H1 (cell line): ENCODE measurements around the gene TTC24. TPM values are rescaled to one million over a fixed set of nuclear protein-coding genes. Genes with fewer than 3 reads are reported as not detected.

Experiments
- CTCF ChIA-PET: fragments of 300-600 bp; sonication (Branson Sonifier 250); formaldehyde crosslinking; loops from one replicate; lab custom pipeline; 2021; ENCODE audit not compliant: partially characterized antibody; lab: Charles Lee
- POLR2A ChIA-PET: fragments of 300-600 bp; sonication (Branson Sonifier 250); formaldehyde crosslinking; loops from one replicate; lab custom pipeline; 2021; ENCODE audit warnings: inconsistent platforms; ENCODE audit not compliant: partially characterized antibody; lab: Charles Lee
- DNase-seq, 2 experiments: peaks; one replicate each; pipeline versions ENCODE4 v3.0.0 to v3.0.0-alpha.2; 2010 to 2022; ENCODE audit warnings: low spot score in 2 of 2, low read depth in 1 of 2, mixed read lengths in 1 of 2
- FAIRE-seq: peaks from 2 replicates; lab custom pipeline; 2011; peaks lifted over from hg19 to GRCh38; lab: Jason Lieb, UNC
- H2AFZ ChIP-seq: 2 replicates; pipeline ENCODE4 v1.8.1; 2012; ENCODE audit warnings: low read length, inconsistent platforms
- H2AK5ac ChIP-seq: 2 replicates; pipeline ENCODE4 v1.6.1; 2013; ENCODE audit warnings: low read depth, low read length
- H2BK120ac ChIP-seq: replicated peaks from 2 replicates; pipeline ENCODE3; 2013; ENCODE audit warnings: low read depth, low read length, inconsistent platforms
- H2BK12ac ChIP-seq: 2 replicates; pipeline ENCODE4 v1.6.1; 2013; ENCODE audit warnings: low read depth, low read length
- H2BK15ac ChIP-seq: 2 replicates; pipeline ENCODE4 v1.6.1; 2013; ENCODE audit warnings: low read length
- H2BK20ac ChIP-seq: 2 replicates; pipeline ENCODE4 v1.6.1; 2013; ENCODE audit warnings: low read length
- H2BK5ac ChIP-seq: 2 replicates; pipeline ENCODE4 v1.6.1; 2013; ENCODE audit warnings: low read depth, low read length
- H3K14ac ChIP-seq: 2 replicates; pipeline ENCODE4 v1.6.1; 2013; ENCODE audit warnings: inconsistent platforms; ENCODE audit not compliant: insufficient read length
- H3K18ac ChIP-seq: 2 replicates; pipeline ENCODE4 v1.6.1; 2013; ENCODE audit warnings: low read length; ENCODE audit errors: extremely low read depth
- H3K23ac ChIP-seq: 2 replicates; pipeline ENCODE4 v1.6.1; 2013; ENCODE audit warnings: inconsistent platforms; ENCODE audit not compliant: insufficient read length
- H3K23me2 ChIP-seq: 2 replicates; pipeline ENCODE4 v1.6.1; 2013; ENCODE audit warnings: low read depth, low read length
- H3K27ac ChIP-seq: 2 replicates; pipeline ENCODE4 v1.6.1; 2011; ENCODE audit warnings: low read depth, low read length, inconsistent platforms
- H3K27me3 ChIP-seq, 4 experiments: replicated peaks in 1 of 4; 1 replicate in 1 of 4; 2 replicates in 3 of 4; pipeline versions ENCODE4 v1.6.1 to v1.8.1; 2011 to 2013; ENCODE audit warnings: low read length in 3 of 4, mild to moderate bottlenecking in 3 of 4, inconsistent platforms in 2 of 4, mixed read lengths in 2 of 4, moderate library complexity in 1 of 4; ENCODE audit not compliant: control insufficient read depth in 3 of 4, insufficient read depth in 3 of 4; ENCODE audit errors: extremely low read depth in 1 of 4
- H3K36me3 ChIP-seq, 4 experiments: 2 replicates each; pipeline versions ENCODE4 v1.6.1 to v1.8.1; 2011 to 2013; ENCODE audit warnings: mild to moderate bottlenecking in 4 of 4, low read length in 3 of 4, moderate library complexity in 2 of 4, control low read depth in 1 of 4, inconsistent platforms in 1 of 4; ENCODE audit not compliant: insufficient read depth in 4 of 4, control insufficient read depth in 2 of 4
- H3K4ac ChIP-seq: replicated peaks from 2 replicates; pipeline ENCODE3; 2013; ENCODE audit warnings: low read length, low read depth, mixed read lengths, inconsistent platforms; ENCODE audit not compliant: insufficient read length
- H3K4me1 ChIP-seq, 4 experiments: replicated peaks in 1 of 4; 1 replicate in 1 of 4; 2 replicates in 3 of 4; pipeline versions ENCODE4 v1.6.1 to v1.8.1; 2011 to 2013; ENCODE audit warnings: low read length in 3 of 4, inconsistent platforms in 2 of 4, mixed read lengths in 1 of 4; ENCODE audit not compliant: insufficient read depth in 4 of 4, control insufficient read depth in 3 of 4
- H3K4me2 ChIP-seq, 2 experiments: 2 replicates each; pipeline versions ENCODE4 v1.6.1 to v1.8.1; 2011 to 2013; ENCODE audit warnings: low read depth in 2 of 2, low read length in 2 of 2, control low read depth in 1 of 2, inconsistent platforms in 1 of 2, mild to moderate bottlenecking in 1 of 2; ENCODE audit not compliant: insufficient read depth in 1 of 2
- H3K4me3 ChIP-seq, 4 experiments: fragments of 200-600, 300-600 bp in 1 of 4; sonication (generic), shearing (Covaris generic), sonication (Bioruptor Twin) in 1 of 4; 2 replicates each; pipeline versions ENCODE4 v1.5.1 to v1.8.1; 2011 to 2016; ENCODE audit warnings: low read length in 4 of 4, low read depth in 3 of 4, control low read depth in 2 of 4, inconsistent platforms in 2 of 4, mild to moderate bottlenecking in 2 of 4, mixed read lengths in 1 of 4, moderate library complexity in 1 of 4; ENCODE audit not compliant: insufficient read depth in 2 of 4; ENCODE audit errors: extremely low read depth in 1 of 4
- H3K56ac ChIP-seq: replicated peaks from 2 replicates; pipeline ENCODE3; 2013; ENCODE audit warnings: low read depth, mild to moderate bottlenecking, mixed read lengths, low read length, inconsistent platforms; ENCODE audit not compliant: insufficient read length
- H3K79me1 ChIP-seq: 2 replicates; pipeline ENCODE4 v1.6.1; 2013; ENCODE audit warnings: low read depth, low read length, control low read depth
- H3K79me2 ChIP-seq, 2 experiments: 2 replicates each; pipeline versions ENCODE4 v1.6.1 to v1.8.1; 2012 to 2013; ENCODE audit warnings: low read length in 2 of 2, mild to moderate bottlenecking in 2 of 2, inconsistent platforms in 1 of 2; ENCODE audit not compliant: insufficient read depth in 2 of 2, control insufficient read depth in 1 of 2
- H3K9ac ChIP-seq, 4 experiments: replicated peaks in 1 of 4; 1 replicate in 1 of 4; 2 replicates in 3 of 4; pipeline versions ENCODE4 v1.6.1 to v1.8.1; 2011 to 2013; ENCODE audit warnings: low read depth in 3 of 4, low read length in 3 of 4, control low read depth in 2 of 4, mild to moderate bottlenecking in 2 of 4, moderate library complexity in 2 of 4, inconsistent platforms in 1 of 4; ENCODE audit errors: extremely low read depth in 1 of 4
- H3K9me3 ChIP-seq, 2 experiments: 2 replicates each; pipeline versions ENCODE4 v1.6.1 to v1.8.1; 2012 to 2013; ENCODE audit warnings: mild to moderate bottlenecking in 2 of 2, moderate library complexity in 2 of 2, control low read depth in 1 of 2, inconsistent platforms in 1 of 2, low read depth in 1 of 2, low read length in 1 of 2, mixed read lengths in 1 of 2; ENCODE audit not compliant: insufficient read depth in 2 of 2
- H4K20me1 ChIP-seq, 2 experiments: replicated peaks in 1 of 2; 2 replicates each; pipeline versions ENCODE3 to v1.8.1; 2011 to 2013; ENCODE audit warnings: inconsistent platforms in 2 of 2, low read length in 2 of 2, mild to moderate bottlenecking in 1 of 2; ENCODE audit not compliant: insufficient read depth in 2 of 2, control insufficient read depth in 1 of 2
- H4K5ac ChIP-seq: 2 replicates; pipeline ENCODE4 v1.6.1; 2013; ENCODE audit warnings: low read length, low read depth, mixed read lengths, inconsistent platforms; ENCODE audit not compliant: insufficient read length
- H4K8ac ChIP-seq: 2 replicates; pipeline ENCODE4 v1.8.0; 2013; ENCODE audit warnings: mild to moderate bottlenecking, moderate library complexity, low read length, inconsistent platforms; ENCODE audit not compliant: insufficient read depth; ENCODE audit errors: extremely low read depth
- H4K91ac ChIP-seq: replicated peaks from 2 replicates; pipeline ENCODE3; 2013; ENCODE audit warnings: low read length, mixed read lengths, inconsistent platforms; ENCODE audit not compliant: insufficient read length
- CBX8 ChIP-seq: fragments of 300-800, 300-1000 bp; sonication (generic); IDR thresholded peaks from 2 replicates; pipeline ENCODE4 v1.7.1; 2016; ENCODE audit warnings: low read depth, low read length, borderline replicate concordance
- EZH2 ChIP-seq: fragments of 200-600 bp; sonication (generic); IDR thresholded peaks from 2 replicates; pipeline ENCODE4 v1.7.1; 2012; ENCODE audit warnings: low read depth, mild to moderate bottlenecking, moderate library complexity, low read length, inconsistent platforms; ENCODE audit not compliant: severe bottlenecking
- FOSL1 ChIP-seq: IDR thresholded peaks from 2 replicates; pipeline ENCODE4 v1.6.1; 2011; ENCODE audit warnings: mild to moderate bottlenecking, low read depth, low read length, moderate library complexity; ENCODE audit not compliant: insufficient read depth
- HDAC2 ChIP-seq, 2 experiments: fragments of 300-600 bp in 1 of 2; sonication (generic) in 1 of 2; IDR thresholded peaks; 2 replicates each; pipeline ENCODE4 v1.6.1; 2011 to 2012; ENCODE audit warnings: low read depth in 2 of 2, low read length in 2 of 2, mild to moderate bottlenecking in 2 of 2, moderate library complexity in 2 of 2, borderline replicate concordance in 1 of 2, inconsistent platforms in 1 of 2
- JUND ChIP-seq: IDR thresholded peaks from 2 replicates; pipeline ENCODE4 v1.6.1; 2011; ENCODE audit warnings: mild to moderate bottlenecking, improper control_type of control experiment, low read length
- NANOG ChIP-seq: IDR thresholded peaks from 2 replicates; pipeline ENCODE4 v1.6.1; 2011; ENCODE audit warnings: low read length, low read depth, mild to moderate bottlenecking, inconsistent platforms; ENCODE audit not compliant: insufficient read depth, poor library complexity, severe bottlenecking
- POLR2AphosphoS5 ChIP-seq: IDR thresholded peaks from 2 replicates; pipeline ENCODE4 v1.6.1; 2011; ENCODE audit warnings: low read depth, low read length
- RBBP5 ChIP-seq: IDR thresholded peaks from 2 replicates; pipeline ENCODE4 v1.7.1; 2012; ENCODE audit warnings: low read depth, mild to moderate bottlenecking, inconsistent platforms, low read length, moderate library complexity, borderline replicate concordance
- RFX5 ChIP-seq: IDR thresholded peaks from 2 replicates; pipeline ENCODE4 v1.6.1; 2011; ENCODE audit warnings: low read depth, low read length, improper control_type of control experiment, borderline replicate concordance
- RXRA ChIP-seq: IDR thresholded peaks from 2 replicates; pipeline ENCODE4 v1.6.1; 2011; ENCODE audit warnings: low read depth, mild to moderate bottlenecking, low read length, moderate library complexity; ENCODE audit not compliant: insufficient read depth
- TBP ChIP-seq: IDR thresholded peaks from 2 replicates; pipeline ENCODE4 v1.6.1; 2011; ENCODE audit warnings: low read depth, low read length, improper control_type of control experiment
- TCF12 ChIP-seq: IDR thresholded peaks from 2 replicates; pipeline ENCODE4 v1.6.1; 2011; ENCODE audit warnings: low read depth, mild to moderate bottlenecking, low read length
- TEAD4 ChIP-seq: IDR thresholded peaks from 2 replicates; pipeline ENCODE4 v1.6.1; 2012; ENCODE audit warnings: low read depth, low read length, inconsistent platforms, mixed read lengths
- WGBS, 2 experiments: shearing (Covaris generic) in 1 of 2; methylation state at CpG; one replicate each; pipeline versions ENCODE4 v1.1.6 to v1.1.7; 2013 to 2015; ENCODE audit warnings: low lambda C conversion rate in 2 of 2, mixed read lengths in 2 of 2, inconsistent platforms in 1 of 2, low coverage in 1 of 2, missing lambda C conversion rate in 1 of 2; ENCODE audit not compliant: insufficient replicate concordance in 2 of 2, insufficient coverage in 1 of 2, insufficient read length in 1 of 2; ENCODE audit errors: extremely low coverage in 1 of 2, missing lambda C conversion rate in 1 of 2; 5-methylcytosine and 5-hydroxymethylcytosine counted together
- polyA plus RNA-seq, 7 experiments: library from polyadenylated mRNA; depleted of rRNA in 3 of 7; stranded (reverse) in 5 of 7; unstranded in 2 of 7; fragments of >200 nt in 5 of 7; fragments of 200-250 nt in 2 of 7; gene quantifications; 1 replicate in 5 of 7; 2 replicates in 1 of 7; 4 replicates in 1 of 7; pipeline versions ENCODE4 v1.2.1 to v1.2.3, GENCODE V29; 2011 to 2013; ENCODE audit warnings: missing spikeins in 2 of 7, mixed read lengths in 2 of 7
- total RNA-seq: library from RNA; stranded (reverse); fragmentation: NEBNext Ultra II Directional; extraction: Animal tissue kit (Norgen Biotek cat#: 25700); gene quantifications from 2 replicates; pipeline ENCODE4 v1.2.1, GENCODE V29; 2021

TTC24 gene
- total and polyA plus RNA-seq, 2 of the 8 experiments (the other 6 are each of a cell fraction or from before 2014, with no cell fraction given): 0.08 TPM; not detected in 1

DNA sequence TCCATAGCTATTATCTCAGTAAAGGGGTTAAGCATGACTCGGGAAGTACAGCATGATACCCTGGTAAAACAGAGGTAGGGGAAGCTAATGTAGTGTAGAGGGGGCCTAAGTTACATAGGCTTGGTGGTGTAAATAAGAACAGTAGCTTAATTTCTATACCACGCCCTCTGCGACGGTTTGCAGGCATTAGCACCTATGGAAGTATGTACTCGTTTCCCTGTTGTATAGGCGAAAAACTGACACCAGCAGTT lies 11.6 kb downstream of the TTC24 start:
- Histone ChIP-seq H3K14ac (no peak overlapping the region), H3K4me1 (peaks cover 0 to 10% (median 2%) of the 10 kb centered on the region in 4 experiments; a peak in 4 of 7 replicates), H3K79me1 (0 out of 2 replicates have a peak, but pooled peaks cover 2% of the 10 kb centered on the region), H3K79me2 (no peaks in the 10 kb centered on the region), H3K23me2 (peaks cover 10% of the 10 kb centered on the region), H3K4ac (peak overlapping the region; percentile 4), H4K91ac (peak overlapping the region; percentile 50), H3K56ac (no peak overlapping the region), H2BK5ac (peak overlapping the region; percentile 41; the same call in 1 of the 2 replicates), H2BK12ac (no peak overlapping the region), H3K9ac (peak overlapping the region in 2 of 4 experiments; percentile 31 to 64; a peak in 3 of 7 replicates), H3K27ac (no peak overlapping the region), H2AFZ (peak overlapping the region; percentile 88), H4K8ac (no peak overlapping the region), H3K9me3 (no peaks in the 10 kb centered on the region), H2BK20ac (no peak overlapping the region), H4K5ac (peak overlapping the region; percentile 2), H2BK15ac (no peak overlapping the region; the same call in 1 of the 2 replicates), H3K36me3 (peaks cover 8 to 29% (median 18%) of the 10 kb centered on the region in 4 experiments), H2BK120ac (no peak overlapping the region), H3K18ac (no peak overlapping the region; the same call in 1 of the 2 replicates), H4K20me1 (peaks cover 0 to 5% of the 10 kb centered on the region in 2 experiments), H3K23ac (no peak overlapping the region), H3K27me3 (no peaks in the 10 kb centered on the region), H3K4me2 (peak overlapping the region; percentile 68 to 87), H3K4me3 (peak overlapping the region; percentile 62 to 87 (median 81)), H2AK5ac (no peak overlapping the region)
- POLR2A ChIA-PET: interaction anchor here (0.8 to 5.1 kb wide), 30 partner anchors 9 to 212 kb away, joined by 3 to 66 read pairs (median 4); partner anchors contain the start of genes GPATCH4, HAPLN2, MEF2D and PRCC
- WGBS, 2 experiments: 21% methylated on average over 6 of the region's 6 CpGs; no CpG with 5 or more reads in 1 of the 2 experiments
- CTCF ChIA-PET: interaction anchor here (0.7 to 5.3 kb wide), 17 partner anchors 10 to 205 kb away, joined by 3 to 45 read pairs (median 4); partner anchors contain the start of genes GPATCH4, HAPLN2 and TTC24
- DNase-seq: no peak
- FAIRE-seq: no peak
- TF ChIP-seq FOSL1 (no peak), RFX5 (no peak), NANOG (no peak), RBBP5 (no peak), CBX8 (no peak), TEAD4 (no peak), TBP (no peak), JUND (no peak), EZH2 (no peak), POLR2AphosphoS5 (no peak), HDAC2 (IDR thresholded peaks at IDR 0.05; ENCODE audit: borderline replicate concordance in 1 of 2, low read depth in 2 of 2, low read length in 2 of 2) (no peak), RXRA (no peak), TCF12 (no peak)
